Measurements from ENCODE around the gene LRP1-AS. TPM values are rescaled to one million over a fixed set of nuclear protein-coding genes. Genes with fewer than 3 reads are reported as not detected.

The LRP1-AS gene
- total RNA-seq, 1 experiment from 2014 or later, result not detected

DNA sequence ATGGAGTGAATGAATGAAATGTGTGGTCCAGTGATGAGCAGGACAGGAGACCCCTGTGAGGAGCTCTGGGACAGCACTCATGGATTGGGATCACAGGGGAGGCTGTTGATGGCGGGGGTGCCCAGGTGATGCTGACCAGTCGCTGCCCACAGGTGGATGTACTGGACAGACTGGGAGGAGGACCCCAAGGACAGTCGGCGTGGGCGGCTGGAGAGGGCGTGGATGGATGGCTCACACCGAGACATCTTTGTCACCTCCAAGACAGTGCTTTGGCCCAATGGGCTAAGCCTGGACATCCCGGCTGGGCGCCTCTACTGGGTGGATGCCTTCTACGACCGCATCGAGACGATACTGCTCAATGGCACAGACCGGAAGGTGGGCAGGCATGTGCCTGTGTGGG lies 13.3 kb upstream of the LRP1-AS start:
- no peak for DNase-seq (ENCODE audit: low spot score)

DNA sequence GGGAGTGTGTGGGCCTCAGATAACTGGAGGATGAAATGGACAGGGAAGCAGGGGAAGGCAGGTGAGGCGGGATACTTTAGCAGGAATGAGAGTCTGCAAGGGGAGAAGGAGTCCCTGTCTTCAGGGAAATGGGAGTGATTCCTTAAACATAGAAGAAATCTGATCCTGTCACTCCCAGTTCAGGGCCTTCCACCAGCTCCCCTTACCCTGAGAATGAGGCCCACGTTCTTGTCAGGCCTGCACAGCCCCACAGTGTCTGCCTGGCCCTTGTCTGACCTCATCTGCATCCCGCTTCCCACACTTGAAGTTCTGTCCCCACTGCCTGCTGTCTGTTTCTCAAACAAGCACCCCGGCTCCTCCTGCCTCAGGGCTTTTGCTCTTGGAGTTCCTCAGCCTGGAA lies 12.6 kb upstream of the LRP1-AS start:
- DNase-seq (ENCODE audit: low spot score), result no peak

DNA sequence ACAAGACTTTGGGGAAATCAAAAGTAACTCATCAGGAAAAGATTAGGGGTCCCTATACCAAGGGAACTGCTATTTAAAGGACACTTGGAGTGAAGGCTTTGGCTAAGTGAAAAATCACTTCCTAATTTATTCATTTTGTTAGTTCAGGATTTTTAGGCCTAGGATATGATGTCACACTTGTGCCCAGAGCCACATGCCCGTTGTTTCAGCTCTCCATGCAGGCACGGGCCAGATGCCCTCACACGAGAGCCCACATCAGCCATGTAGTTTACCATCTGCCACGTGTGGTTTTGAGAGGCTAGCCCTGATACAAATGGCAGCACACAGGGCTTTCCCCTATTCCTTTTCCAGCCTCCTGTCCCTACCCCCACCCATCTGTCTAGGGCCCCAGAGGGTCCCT lies 11.9 kb upstream of the LRP1-AS start:
- DNase-seq (ENCODE audit: low spot score), result no peak

DNA sequence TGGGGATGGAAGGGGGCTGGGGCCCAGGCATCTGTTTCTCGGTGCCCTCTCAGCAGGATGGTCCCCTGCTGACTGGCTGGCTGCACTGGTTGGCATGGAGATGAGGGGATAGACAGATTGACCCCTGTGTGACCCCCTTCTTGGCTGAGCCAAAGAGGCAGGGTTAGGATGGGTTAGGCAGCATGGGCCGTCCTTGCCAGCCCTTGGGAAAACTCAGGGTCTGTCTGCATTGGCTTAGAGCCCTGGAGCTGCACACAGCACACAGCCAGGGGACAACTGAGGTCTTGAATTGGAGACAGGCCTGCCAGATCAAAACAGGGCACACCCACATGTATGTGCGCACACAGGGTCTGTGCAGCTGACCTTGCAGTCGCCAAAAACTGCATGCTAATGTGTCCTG lies 11.2 kb upstream of the LRP1-AS start:
- no peak for DNase-seq (ENCODE audit: low spot score)

DNA sequence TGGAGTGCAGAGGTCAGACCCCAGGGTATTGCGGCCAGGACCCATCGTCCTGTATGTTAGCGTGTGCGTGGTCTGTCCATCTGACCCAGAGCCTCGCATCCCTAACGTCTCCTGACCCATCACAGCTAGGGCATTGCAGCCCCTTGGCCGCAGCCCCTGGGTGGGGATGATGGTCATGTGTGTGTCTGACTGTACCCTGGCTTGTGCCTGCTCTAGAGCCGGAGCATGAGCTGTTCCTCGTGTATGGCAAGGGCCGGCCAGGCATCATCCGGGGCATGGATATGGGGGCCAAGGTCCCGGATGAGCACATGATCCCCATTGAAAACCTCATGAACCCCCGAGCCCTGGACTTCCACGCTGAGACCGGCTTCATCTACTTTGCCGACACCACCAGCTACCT lies 10.8 kb upstream of the LRP1-AS start:
- DNase-seq (ENCODE audit: low spot score), result no peak

DNA sequence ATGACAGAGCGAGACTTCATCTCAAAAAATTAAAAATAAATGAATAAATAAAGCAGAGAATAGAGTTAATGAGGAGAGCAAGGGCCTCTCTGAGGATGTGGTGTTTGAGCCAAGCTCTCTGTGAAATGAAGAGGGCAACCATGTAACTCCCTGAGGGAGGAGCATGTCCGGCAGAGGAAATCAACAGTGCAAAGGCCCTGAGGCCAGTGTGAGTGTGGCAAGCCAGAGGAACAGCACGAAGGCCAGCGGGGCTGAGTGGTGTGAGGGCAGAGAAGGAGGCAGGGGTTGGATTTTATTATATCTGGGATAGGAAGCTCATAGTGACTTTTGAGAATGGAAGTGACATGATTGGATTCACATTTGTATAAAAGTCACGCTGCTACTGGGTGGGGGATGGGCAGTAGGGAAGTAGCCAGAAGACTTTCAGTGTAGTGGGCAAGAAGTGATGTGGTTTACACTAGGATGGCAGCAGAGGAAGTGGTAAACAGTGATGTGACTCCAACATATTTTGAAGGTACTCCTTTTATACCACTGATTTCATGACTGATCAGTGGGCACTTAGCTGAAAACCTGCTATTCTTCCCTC lies 10.3 kb upstream of the LRP1-AS start:
- no peak for DNase-seq (ENCODE audit: low spot score)

DNA sequence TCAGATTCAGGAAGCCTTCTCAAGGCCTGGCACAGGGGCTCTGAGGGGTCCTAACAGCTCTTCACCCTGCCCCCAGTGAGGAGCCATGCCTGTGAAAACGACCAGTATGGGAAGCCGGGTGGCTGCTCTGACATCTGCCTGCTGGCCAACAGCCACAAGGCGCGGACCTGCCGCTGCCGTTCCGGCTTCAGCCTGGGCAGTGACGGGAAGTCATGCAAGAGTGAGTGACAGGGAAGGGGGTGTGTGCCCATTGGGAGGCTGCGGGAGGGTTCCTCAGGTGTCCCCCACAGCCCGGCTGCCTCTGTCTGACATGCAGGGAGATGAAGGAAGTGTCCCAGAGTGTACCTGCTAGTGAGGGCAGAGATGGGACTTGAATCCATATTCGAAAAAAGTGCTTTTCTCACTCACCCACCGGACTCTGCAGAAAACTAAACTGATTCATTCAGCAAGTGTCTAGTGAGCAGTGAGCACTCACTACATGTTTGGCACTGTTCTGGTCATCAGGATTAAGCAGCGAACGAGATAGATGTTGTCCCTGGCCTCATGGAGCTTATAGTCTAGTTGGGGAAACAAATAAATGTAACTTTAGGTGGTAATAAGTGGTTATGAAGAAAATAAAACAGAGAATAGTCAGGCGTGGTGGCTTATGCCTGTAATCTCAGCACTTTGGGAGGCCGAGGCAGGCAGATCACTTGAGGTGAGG lies 9.4 kb upstream of the LRP1-AS start:
- no peak for DNase-seq (ENCODE audit: low spot score)

DNA sequence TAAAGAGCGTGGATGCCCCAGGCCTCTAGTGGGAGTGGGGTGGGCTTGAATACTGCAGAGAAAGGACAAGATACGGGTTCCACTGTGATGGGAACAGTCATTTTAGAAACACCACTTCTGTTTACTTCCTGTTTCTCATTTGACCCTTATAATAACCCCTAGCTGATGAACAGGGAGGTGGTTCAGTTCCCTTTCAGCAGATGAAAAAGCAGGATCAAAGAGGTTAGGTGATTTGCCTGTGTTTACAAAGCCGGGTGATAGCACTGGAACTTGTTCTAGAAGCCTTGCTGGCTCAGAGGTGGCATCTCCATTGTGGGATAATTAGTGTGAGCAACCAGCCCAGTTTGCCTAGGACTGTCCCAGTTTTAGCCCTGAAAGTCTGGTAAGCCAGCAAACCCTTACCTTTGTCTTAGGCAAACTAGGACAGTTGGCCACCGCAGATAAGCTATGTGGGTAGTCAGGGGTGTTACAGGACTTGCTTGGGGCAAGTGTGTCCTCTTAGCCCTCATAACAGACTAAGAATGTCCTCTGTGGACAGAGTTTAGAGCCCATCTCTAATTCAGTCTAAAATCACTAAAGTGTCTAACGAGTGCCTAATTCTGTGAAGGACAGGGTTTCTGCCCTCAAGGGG lies 7.5 kb upstream of the LRP1-AS start:
- no peak for DNase-seq (ENCODE audit: low spot score)

DNA sequence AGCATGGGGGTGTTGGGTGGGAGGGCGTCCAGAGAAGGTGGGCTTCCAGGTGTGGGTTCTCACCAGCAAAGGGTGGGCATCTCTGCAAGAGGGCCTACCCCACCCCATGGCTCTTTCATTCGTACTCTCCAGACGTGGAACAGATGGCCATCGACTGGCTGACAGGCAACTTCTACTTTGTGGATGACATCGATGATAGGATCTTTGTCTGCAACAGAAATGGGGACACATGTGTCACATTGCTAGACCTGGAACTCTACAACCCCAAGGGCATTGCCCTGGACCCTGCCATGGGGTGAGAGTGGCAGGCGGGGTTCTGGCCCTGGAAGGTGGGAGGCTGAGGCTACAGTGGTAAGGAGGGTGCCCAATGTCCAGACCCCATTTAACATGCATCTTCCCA lies 6.7 kb upstream of the LRP1-AS start:
- no peak for DNase-seq (ENCODE audit: low spot score)

DNA sequence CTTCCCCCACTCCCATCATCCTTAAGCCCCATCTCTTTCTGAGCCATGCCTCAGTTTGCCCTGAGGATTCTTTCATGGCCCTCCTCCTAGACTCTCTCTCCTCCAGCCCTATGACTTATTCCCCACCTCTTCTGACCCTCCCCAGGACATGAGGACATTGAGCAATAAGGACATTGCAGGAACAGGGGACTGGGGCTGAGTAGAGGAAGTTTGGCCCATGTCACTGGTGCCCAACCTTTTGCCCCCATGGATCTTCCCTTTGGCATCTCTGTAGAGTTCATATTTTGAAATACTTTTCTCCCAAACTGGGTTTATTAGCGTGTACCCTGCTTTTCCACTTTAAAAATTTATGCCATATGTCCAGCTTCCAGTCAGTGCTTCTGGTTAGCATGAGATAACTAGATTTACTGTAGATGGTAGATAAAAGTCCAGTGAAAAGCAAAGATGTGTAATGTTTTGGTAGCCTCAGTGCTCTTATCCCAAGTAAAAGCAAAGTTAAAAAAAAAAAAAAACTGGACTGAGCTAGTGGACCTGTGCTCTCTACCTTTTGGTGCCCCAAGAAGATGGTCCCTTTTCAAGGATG lies 6.1 kb upstream of the LRP1-AS start:
- no peak for DNase-seq (ENCODE audit: low spot score)

DNA sequence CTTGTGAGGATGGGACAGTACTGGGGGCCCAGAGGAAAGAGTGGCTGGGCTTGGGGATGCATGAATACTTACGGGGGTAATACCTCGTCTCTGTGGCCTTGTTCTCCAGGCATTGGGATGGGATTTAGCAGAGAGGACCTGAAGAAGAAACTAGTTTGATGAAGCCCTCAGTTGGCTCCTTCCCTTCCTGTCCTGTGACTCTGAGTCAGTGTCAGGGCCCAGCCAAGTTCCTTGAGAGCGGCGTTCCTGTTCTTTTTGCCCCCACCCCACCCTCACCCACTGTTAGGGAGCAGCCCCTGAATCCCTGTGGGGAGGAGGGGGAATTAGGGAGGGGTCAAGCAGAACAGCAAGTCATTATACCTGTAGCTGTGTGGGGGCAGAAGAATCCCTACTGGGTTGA lies 5.2 kb upstream of the LRP1-AS start:
- no peak for DNase-seq (ENCODE audit: low spot score)

DNA sequence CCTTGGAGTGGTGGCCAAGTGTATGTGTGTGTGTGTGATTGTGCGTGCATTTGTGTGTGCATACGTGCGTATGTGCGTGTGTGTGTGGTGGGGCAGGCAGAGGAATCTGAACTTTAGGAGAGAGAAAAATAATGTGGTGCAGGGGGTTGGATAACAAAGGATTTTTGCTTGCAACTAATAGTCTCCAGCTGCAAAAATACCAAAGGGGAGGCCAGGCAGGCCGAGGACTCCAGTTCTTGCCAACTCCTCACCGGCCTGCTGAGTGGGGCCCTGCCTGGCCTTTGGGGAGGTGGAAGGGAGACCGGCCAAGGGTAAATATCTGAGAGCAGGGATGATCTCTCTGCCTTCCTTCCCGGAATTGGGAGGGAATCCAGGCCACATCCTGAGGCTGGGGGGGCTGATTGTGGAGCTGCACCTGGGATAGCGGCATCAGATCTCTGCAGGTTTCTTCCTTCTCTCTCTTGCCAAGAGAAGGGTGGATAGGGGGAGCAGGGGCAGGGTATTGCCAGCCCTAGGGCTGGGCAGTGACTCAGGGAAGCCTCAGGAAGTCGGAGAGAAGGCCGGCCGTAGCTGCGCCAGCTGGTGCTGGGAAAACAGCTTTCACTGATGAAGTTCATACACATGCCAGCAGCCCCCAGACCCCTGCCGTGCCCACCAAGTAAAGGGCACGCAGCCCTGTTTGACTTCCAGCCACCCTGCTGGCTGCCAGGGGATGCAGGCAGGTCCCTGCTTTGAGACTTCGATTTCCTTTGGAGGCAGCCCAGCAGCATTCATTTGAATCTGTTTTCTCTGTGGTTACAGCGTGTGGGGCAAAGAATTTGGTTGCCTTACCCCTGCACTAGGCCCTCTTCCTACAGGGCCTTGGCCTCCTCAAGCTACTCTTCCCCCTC lies 4.6 kb upstream of the LRP1-AS start:
- peak; percentile 36 for DNase-seq (ENCODE audit: low spot score)

DNA sequence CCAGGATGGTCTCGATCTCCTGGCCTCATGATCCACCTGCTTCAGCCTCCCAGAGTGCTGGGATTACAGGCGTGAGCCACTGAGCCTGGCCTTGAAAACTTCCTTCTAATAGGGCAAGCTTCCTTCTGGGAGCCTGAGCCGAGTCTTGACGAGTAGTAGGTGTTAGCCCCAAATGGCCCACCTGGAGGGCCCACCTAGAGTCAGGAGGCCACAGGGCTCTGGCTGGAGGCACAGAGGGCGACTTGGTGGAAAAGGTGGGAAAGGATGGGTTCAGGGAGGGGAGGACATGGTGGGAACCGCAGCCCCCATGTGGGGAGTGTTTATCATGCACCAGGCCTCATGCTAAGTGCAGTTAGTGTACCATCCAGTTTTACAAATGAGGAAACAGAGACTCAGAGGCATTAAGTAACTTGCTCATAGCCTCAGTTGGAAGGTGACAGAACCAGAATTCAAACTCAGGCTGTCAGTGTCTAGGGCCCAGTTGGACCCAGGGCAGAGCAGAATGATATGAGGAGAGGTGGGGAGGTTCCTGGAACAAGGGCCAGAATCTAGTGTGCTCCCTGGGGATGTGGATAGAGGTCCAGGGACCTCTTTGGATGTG lies 3.1 kb upstream of the LRP1-AS start:
- no peak for DNase-seq (ENCODE audit: low spot score)

DNA sequence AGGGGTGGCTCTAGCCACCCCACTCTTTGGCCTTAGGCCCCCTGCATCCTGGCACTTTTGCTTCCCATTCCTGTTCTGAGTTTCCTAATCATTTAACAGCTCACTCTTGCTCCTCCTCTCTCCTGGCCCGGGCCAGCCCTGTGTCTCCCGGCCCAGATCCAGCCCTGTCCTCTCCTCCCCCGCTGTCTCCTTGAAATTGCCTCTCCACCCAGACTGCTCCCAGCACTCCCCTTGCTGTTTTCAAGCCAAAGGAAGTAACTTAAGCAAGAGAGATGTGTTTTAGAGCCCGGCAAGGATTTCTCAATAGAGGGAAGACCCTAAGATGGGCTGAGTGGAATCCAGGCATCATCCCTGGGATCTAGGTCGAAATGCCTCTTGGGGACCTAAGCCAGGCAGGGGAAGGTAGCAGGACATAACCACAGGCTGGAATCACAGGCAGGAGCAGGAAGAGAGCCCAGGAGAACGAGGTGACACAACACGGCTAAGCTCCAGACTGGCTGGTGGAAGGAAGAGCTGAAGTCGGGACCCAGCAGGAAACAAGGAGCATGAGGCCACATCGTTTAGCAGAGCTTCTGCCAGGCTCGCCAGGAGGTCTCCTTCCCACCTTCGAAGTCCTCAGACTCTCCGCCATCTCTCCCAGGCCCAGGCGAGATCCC lies 2.0 kb upstream of the LRP1-AS start:
- no peak for DNase-seq (ENCODE audit: low spot score)

DNA sequence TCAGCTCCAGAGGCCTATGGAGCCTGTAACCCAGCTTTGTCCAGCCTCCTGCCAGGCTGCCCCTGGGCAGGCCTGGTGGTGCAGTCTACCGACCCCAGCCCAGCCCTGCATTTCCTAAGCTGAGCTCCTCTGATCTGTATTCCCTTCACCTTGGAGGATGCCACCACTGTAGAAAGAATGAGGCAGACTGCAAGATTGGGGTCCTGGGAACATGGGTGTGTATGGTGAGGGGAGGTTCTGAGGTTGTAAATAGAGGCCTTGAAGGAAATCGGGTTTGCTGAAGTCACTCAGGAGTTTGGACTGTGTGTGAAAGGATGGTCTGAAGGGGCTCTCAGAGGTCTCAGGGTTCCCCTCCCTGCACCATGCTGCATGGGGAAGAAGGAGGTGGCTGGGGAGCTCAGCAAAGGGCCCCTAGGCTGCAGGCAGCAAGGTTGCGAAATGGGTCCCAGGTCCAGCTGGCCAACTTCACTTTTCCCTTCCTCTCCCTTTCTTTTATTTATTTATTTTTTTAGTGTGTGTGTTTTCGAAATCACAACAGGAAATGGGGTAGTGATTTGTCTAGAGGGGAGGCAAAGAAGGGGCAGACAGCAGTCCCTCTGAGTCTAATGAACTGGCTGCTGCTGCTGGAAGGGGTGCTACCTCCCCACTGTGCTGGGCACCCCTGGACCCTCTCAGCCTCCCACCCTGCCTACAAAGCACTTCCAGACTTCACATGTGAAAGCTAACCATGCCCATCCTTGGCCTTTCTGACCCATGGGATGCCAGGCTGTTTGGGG lies 1.2 kb upstream of the LRP1-AS start:
- DNase-seq (ENCODE audit: low spot score), result peak; percentile 59

DNA sequence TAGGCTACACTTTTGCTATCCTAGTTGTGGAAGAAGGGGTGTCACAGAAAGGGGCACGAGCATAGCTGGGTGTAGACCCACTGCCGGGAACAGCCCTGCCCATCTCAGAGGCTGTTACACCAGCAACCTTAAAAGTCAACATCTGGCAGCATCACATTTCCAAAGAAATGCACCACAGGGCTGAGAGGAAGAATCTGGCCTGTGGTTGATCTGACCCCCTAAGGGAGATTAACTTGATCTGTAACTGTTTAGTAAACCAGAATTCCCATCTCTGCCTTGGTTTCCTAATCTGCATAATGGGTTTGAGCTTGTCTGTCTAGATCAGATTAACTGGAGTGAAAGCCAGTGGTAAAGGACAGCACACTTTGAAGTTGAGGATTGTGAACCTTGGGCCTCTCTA lies 1.3 kb downstream of the LRP1-AS start:
- no peak for DNase-seq (ENCODE audit: low spot score)

DNA sequence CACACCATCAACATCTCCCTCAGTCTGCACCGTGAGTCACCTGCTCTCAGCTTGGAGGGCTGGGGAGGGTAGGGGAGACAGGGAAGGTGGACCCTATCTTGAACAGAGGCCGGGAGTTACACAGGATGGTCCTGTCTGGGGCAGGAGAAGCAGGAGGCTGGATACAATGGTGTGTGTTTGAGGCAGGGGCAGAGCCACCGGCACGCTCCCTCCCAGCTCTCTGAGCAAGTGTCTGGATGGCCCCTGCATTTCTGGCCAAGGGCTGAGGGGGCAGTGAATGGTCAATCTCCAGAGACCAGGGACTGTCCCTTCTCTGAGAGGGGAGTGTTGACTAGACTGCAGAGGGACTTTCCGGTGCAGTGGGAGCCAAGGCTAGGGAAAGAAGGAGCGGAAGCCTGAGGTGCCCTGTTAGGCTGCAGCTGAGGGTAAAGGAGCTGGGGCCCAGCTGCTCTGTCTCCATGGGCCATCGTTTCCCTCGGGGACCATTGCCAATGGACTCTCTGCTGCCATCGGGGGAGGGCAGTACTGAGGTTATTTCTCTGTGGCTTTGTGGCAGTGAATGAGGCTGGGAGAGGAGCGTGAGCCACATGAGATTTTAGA lies 1.9 kb downstream of the LRP1-AS start:
- DNase-seq (ENCODE audit: low spot score), result no peak

DNA sequence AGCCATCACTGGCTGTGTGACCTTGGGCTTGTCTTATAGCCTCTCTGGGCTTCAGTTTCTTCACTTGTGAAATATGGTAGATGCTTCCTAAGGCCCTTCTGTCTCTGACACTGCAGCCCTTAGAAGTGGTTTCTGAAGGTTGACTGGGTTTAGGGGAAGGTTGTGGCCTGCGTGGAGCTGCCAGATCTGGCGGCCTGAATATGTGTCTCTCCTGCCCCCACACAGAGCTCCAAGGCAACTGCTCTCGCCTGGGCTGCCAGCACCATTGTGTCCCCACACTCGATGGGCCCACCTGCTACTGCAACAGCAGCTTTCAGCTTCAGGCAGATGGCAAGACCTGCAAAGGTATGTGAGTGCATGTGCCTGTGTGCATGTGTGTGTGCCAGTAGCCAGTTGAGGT lies 4.0 kb downstream of the LRP1-AS start:
- no peak for DNase-seq (ENCODE audit: low spot score)

DNA sequence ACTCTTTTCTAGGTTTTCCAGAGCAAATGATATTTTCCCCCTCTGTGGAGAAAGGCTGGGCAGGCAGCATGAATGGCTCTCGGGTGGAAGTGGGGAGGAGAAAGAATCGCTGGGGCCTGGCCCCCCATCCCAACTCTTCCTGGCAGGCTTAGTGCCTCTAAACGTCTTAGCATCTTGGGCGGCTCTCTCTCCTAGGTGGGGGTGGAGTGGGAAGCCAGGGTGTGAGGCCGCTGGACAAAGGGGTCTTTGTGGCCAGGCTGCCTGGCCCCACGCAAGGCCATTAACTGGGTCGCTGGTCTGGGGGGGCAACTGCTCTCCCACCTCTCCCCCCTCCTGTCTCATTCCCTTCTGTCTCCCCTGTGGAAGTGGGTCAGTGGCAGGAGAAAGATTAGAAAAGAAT lies 4.7 kb downstream of the LRP1-AS start:
- no peak for DNase-seq (ENCODE audit: low spot score)

DNA sequence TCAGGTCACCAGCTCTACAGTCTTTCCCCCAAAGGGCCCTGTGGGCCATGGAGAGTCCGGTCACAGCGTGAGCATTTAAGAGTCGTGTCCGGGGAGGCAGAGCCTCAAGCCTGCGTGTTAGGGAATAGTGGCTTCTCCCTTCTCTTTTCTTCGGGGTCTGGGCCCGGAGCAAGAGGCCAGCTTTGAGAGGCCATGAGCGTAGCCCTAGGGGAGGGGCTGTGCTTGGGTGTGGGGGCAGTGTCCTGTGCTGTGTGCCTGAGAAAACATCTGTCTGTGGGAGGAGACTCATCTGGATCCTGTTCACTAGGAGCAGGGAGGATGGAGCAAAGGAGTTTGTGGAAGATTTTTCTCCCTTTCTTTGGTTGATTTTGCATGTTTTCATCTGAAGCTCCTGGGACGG lies 5.3 kb downstream of the LRP1-AS start:
- no peak for DNase-seq (ENCODE audit: low spot score)

All from H4 (cell line).